ENCODE results near the gene GPR35. TPM values are rescaled to one million over a fixed set of nuclear protein-coding genes. Genes with fewer than 3 reads are reported as not detected.

The GPR35 gene
- total RNA-seq, 4 donors from 2014 or later, result 0.51 to 7.9 (median 1.7) TPM; not detected in 1

GRCh38 chr2:240603846-240604245 is 21.4 kb upstream of the GPR35 start:
- Histone ChIP-seq H3K4me3 (no peak overlapping the region), H3K9me3 (no peaks in the 10 kb centered on the region), H3K27ac (no peak overlapping the region), H3K4me1 (no peaks in the 10 kb centered on the region), H3K36me3 (no peaks in the 10 kb centered on the region), H3K27me3 (no peaks in the 10 kb centered on the region)
- TF ChIP-seq CTCF (IDR thresholded peaks at IDR 0.05), result no peak
- DNase-seq, result no peak
- intact Hi-C loops (cut with DNase I; ENCODE audit: low total_unique reads), result no loop called here

- no peaks in the 10 kb centered on the region for H3K27me3 ChIP-seq
- H3K9me3 ChIP-seq, result no peaks in the 10 kb centered on the region
- DNase-seq, result peak; percentile 53 to 65
- no peaks in the 10 kb centered on the region for H3K36me3 ChIP-seq
- H3K4me3 ChIP-seq, result no peak overlapping the region
- intact Hi-C loops (cut with DNase I; ENCODE audit: low total_unique reads), result no loop called here
- H3K4me1 ChIP-seq, result no peaks in the 10 kb centered on the region
- TF ChIP-seq POLR2A (IDR thresholded peaks at IDR 0.05) (no peak), CTCF (IDR thresholded peaks at IDR 0.05) (peak in 3 of 4 experiments; percentile 30 to 42 (median 39))
- H3K27ac ChIP-seq, result no peak overlapping the region
These were observed 20.9 kb upstream of the GPR35 start for GRCh38 chr2:240604291-240604938.

GRCh38 chr2:240604939-240605716 is 20.2 kb upstream of the GPR35 start:
- TF ChIP-seq POLR2A (IDR thresholded peaks at IDR 0.05), result no peak
- TF ChIP-seq CTCF (IDR thresholded peaks at IDR 0.05), result no peak
- Histone ChIP-seq H3K4me1 (no peaks in the 10 kb centered on the region), H3K9me3 (no peaks in the 10 kb centered on the region), H3K36me3 (no peaks in the 10 kb centered on the region), H3K4me3 (no peak overlapping the region), H3K27ac (no peak overlapping the region), H3K27me3 (no peaks in the 10 kb centered on the region)
- intact Hi-C loops (cut with DNase I; ENCODE audit: low total_unique reads), result no loop called here
- no peak for DNase-seq

- no peaks in the 10 kb centered on the region for H3K9me3 ChIP-seq
- no peak overlapping the region for H3K4me3 ChIP-seq
- no peaks in the 10 kb centered on the region for H3K27me3 ChIP-seq
- no peak for DNase-seq
- intact Hi-C loops (cut with DNase I; ENCODE audit: low total_unique reads), result no loop called here
- H3K36me3 ChIP-seq, result no peaks in the 10 kb centered on the region
- no peaks in the 10 kb centered on the region for H3K4me1 ChIP-seq
- H3K27ac ChIP-seq, result no peak overlapping the region
- TF ChIP-seq POLR2A (IDR thresholded peaks at IDR 0.05), result no peak
- no peak for TF ChIP-seq CTCF (IDR thresholded peaks at IDR 0.05)
These were observed 19.2 kb upstream of the GPR35 start for GRCh38 chr2:240605867-240606743.
